Endothelial cell of umbilical vein (primary cell): ENCODE measurements around the gene RAD51B.

Experiments
- CTCF ChIP-seq, 2 donors: IDR thresholded peaks; 1 replicate in 1 of 2; 2 replicates in 1 of 2; pipeline ENCODE4 v1.5.1; 2011; ENCODE audit warnings: low read length in 2 of 2, mild to moderate bottlenecking in 2 of 2, moderate library complexity in 2 of 2, control low read depth in 1 of 2, inconsistent platforms in 1 of 2, low read depth in 1 of 2; ENCODE audit not compliant: insufficient read depth in 1 of 2; ENCODE audit errors: extremely low read depth in 1 of 2
- EZH2 ChIP-seq: IDR thresholded peaks from 2 replicates; pipeline ENCODE4 v1.6.1; 2012; ENCODE audit warnings: borderline replicate concordance, low read depth, mild to moderate bottlenecking, moderate library complexity, low read length, inconsistent platforms; ENCODE audit not compliant: severe bottlenecking
- FOS ChIP-seq: IDR thresholded peaks from 2 replicates; pipeline ENCODE4 v1.6.1; 2011; ENCODE audit warnings: mild to moderate bottlenecking, low read length, moderate library complexity, borderline replicate concordance; ENCODE audit not compliant: insufficient read depth
- GATA2 ChIP-seq: IDR thresholded peaks from 2 replicates; pipeline ENCODE4 v1.7.0; 2011; ENCODE audit warnings: low read depth, mild to moderate bottlenecking, moderate library complexity, mixed read lengths, low read length; ENCODE audit not compliant: insufficient read length, insufficient read depth
- JUN ChIP-seq: IDR thresholded peaks from 2 replicates; pipeline ENCODE4 v1.6.1; 2011; ENCODE audit warnings: borderline replicate concordance, low read depth; ENCODE audit not compliant: insufficient read length, insufficient read depth
- MAX ChIP-seq: IDR thresholded peaks from 2 replicates; pipeline ENCODE4 v1.6.1; 2011; ENCODE audit not compliant: insufficient read depth, insufficient read length
- MYC ChIP-seq: IDR thresholded peaks from one replicate; pipeline ENCODE4 v1.6.1; 2011; ENCODE audit warnings: mild to moderate bottlenecking, low read depth, low read length
- POLR2A ChIP-seq: IDR thresholded peaks from 2 replicates; pipeline ENCODE4 v1.6.1; 2012; ENCODE audit warnings: low read depth, mild to moderate bottlenecking, control low read depth, low read length
- POLR2AphosphoS5 ChIP-seq: IDR thresholded peaks from 2 replicates; pipeline ENCODE4 v1.6.1; 2012; ENCODE audit warnings: low read depth, mild to moderate bottlenecking, control low read depth, low read length, moderate library complexity; ENCODE audit not compliant: insufficient read depth

GRCh38 chr14:68735856-68736255 lies 916.3 kb downstream of the RAD51B start:
- TF ChIP-seq CTCF (IDR thresholded peaks at IDR 0.05; ENCODE audit: extremely low read depth in 1 of 2, insufficient read depth in 1 of 2, low read depth in 1 of 2, low read length in 2 of 2): no peak
- no peak for TF ChIP-seq POLR2AphosphoS5
- TF ChIP-seq POLR2A: no peak
- TF ChIP-seq MYC: no peak
- TF ChIP-seq FOS: no peak
- no peak for TF ChIP-seq MAX
- TF ChIP-seq JUN: no peak
- TF ChIP-seq GATA2: no peak
- no peak for TF ChIP-seq EZH2
